Activated CD4-positive, alpha-beta T cell treated with anti-CD3 and anti-CD28 coated beads, Interleukin-2, amount 10 ng/mL, durations not matched to agents 7 days and 5 days (primary cell): Measurements from ENCODE around the gene SFTA2. TPM values are rescaled to one million over a fixed set of nuclear protein-coding genes. Genes with fewer than 3 reads are reported as not detected.
"Not testable (repeated sequence)": the region's sequence is repeated elsewhere in the genome, so short reads cannot be mapped to it uniquely, and the experiment has no call there.

ENCODE experiments used
- CTCF ChIA-PET: fragments of 350-600 bp; sonication (Branson Sonifier 250); formaldehyde crosslinking; loops from one replicate; lab custom pipeline; 2021; ENCODE audit warnings: antibody characterized with exemption; lab: Charles Lee
- POLR2A ChIA-PET: fragments of 350-600 bp; sonication (Branson Sonifier 250); formaldehyde crosslinking; loops from one replicate; lab custom pipeline; 2021; ENCODE audit warnings: antibody characterized with exemption; lab: Charles Lee
- DNase-seq: peaks from one replicate; pipeline ENCODE4 v3.0.0-alpha.2; 2020
- H3K27ac Mint-ChIP-seq: one replicate; pipeline ENCODE4 v1.8.0; 2021; ENCODE audit warnings: mild to moderate bottlenecking, moderate library complexity, mixed read lengths
- H3K27me3 Mint-ChIP-seq: one replicate; pipeline ENCODE4 v1.8.0; 2021; ENCODE audit warnings: mixed read lengths
- H3K36me3 Mint-ChIP-seq: one replicate; pipeline ENCODE4 v1.8.0; 2021; ENCODE audit warnings: low read depth, mixed read lengths
- H3K4me1 Mint-ChIP-seq: one replicate; pipeline ENCODE4 v1.8.0; 2021; ENCODE audit warnings: mixed read lengths
- H3K4me3 Mint-ChIP-seq: one replicate; pipeline ENCODE4 v1.8.0; 2021; ENCODE audit warnings: mild to moderate bottlenecking, moderate library complexity, mixed read lengths
- H3K9me3 Mint-ChIP-seq: one replicate; pipeline ENCODE4 v1.8.0; 2021; ENCODE audit warnings: mixed read lengths
- total RNA-seq, 2 experiments: library from RNA; stranded (reverse); gene quantifications; one replicate each; pipeline ENCODE4 v1.2.3, GENCODE V29; 2021

Gene SFTA2
- total RNA-seq, 2 experiments from 2014 or later, result not detected

GRCh38 chr6:30917487-30917886 lies 14.5 kb downstream of the SFTA2 start:
- no peak for DNase-seq
- CTCF ChIA-PET, result interaction anchor here (1.0 to 2.9 kb wide), 2 partner anchors 162 to 170 kb away, joined by 3 to 12 read pairs; no protein-coding TSS in a partner anchor
- Mint-ChIP-seq H3K4me1 (peaks cover 32% of the 10 kb centered on the region), H3K36me3 (peaks cover 33% of the 10 kb centered on the region), H3K27ac (no peak overlapping the region), H3K9me3 (no peaks in the 10 kb centered on the region), H3K4me3 (no peak overlapping the region), H3K27me3 (no peaks in the 10 kb centered on the region)
- POLR2A ChIA-PET, result no interaction called here

- Mint-ChIP-seq H3K4me3 (no peak overlapping the region), H3K36me3 (peaks cover 31% of the 10 kb centered on the region), H3K27me3 (no peaks in the 10 kb centered on the region), H3K27ac (no peak overlapping the region), H3K4me1 (peaks cover 34% of the 10 kb centered on the region), H3K9me3 (no peaks in the 10 kb centered on the region)
- DNase-seq, result no peak
- POLR2A ChIA-PET, result no interaction called here
- CTCF ChIA-PET, result interaction anchor here (1.0 to 2.9 kb wide), 3 partner anchors 126 to 170 kb away, joined by 3 to 12 read pairs (median 5); no protein-coding TSS in a partner anchor
Observed at GRCh38 chr6:30917041-30917440, 14.9 kb downstream of the SFTA2 start.

- peak overlapping the region; percentile 47 for H3K27ac Mint-ChIP-seq
- CTCF ChIA-PET, result interaction anchor here (0.7 to 2.8 kb wide), 19 partner anchors 8 to 242 kb away, joined by 3 to 19 read pairs (median 4); partner anchors contain the start of genes CCHCR1 and IER3
- H3K4me3 Mint-ChIP-seq, result peak overlapping the region; percentile 83
- H3K4me1 Mint-ChIP-seq, result peaks cover 34% of the 10 kb centered on the region
- peak; percentile 42 for DNase-seq
- H3K9me3 Mint-ChIP-seq, result no peaks in the 10 kb centered on the region
- POLR2A ChIA-PET, result no interaction called here
- H3K36me3 Mint-ChIP-seq, result peaks cover 35% of the 10 kb centered on the region
- H3K27me3 Mint-ChIP-seq, result no peaks in the 10 kb centered on the region
Observed at GRCh38 chr6:30915591-30915946, 16.4 kb downstream of the SFTA2 start.

GRCh38 chr6:30914854-30915590 lies 16.9 kb downstream of the SFTA2 start:
- Mint-ChIP-seq H3K9me3 (no peaks in the 10 kb centered on the region), H3K27ac (peak overlapping the region; percentile 90), H3K36me3 (peaks cover 34% of the 10 kb centered on the region), H3K27me3 (no peaks in the 10 kb centered on the region), H3K4me1 (peaks cover 34% of the 10 kb centered on the region), H3K4me3 (peak overlapping the region; percentile 83)
- ChIA-PET CTCF (interaction anchor here (0.7 to 2.8 kb wide), 18 partner anchors 8 to 243 kb away, joined by 3 to 19 read pairs (median 4); partner anchors contain the start of gene CCHCR1), POLR2A (no interaction called here)
- DNase-seq, result no peak

GRCh38 chr6:30914076-30914853 lies 17.7 kb downstream of the SFTA2 start, which contains the start of gene VARS2:
VARS2 (plus strand) TSS chr6:30914238; CDS start chr6:30914837, 599 bp downstream.
- Mint-ChIP-seq H3K27ac (peak within 1 kb of the TSS; percentile 90), H3K4me1 (peaks cover 35% of the 10 kb centered on the region), H3K9me3 (no peaks in the 10 kb centered on the region), H3K27me3 (no peaks in the 10 kb centered on the region), H3K36me3 (peaks cover 31% of the 10 kb centered on the region), H3K4me3 (peak within 1 kb of the TSS; percentile 83)
- ChIA-PET POLR2A (no interaction called here), CTCF (interaction anchor here (0.7 to 2.8 kb wide), 15 partner anchors 9 to 386 kb away, joined by 3 to 19 read pairs (median 4); no protein-coding TSS in a partner anchor)
- DNase-seq, result peak; percentile 83

GRCh38 chr6:30913721-30914075 lies 18.3 kb downstream of the SFTA2 start:
- peaks cover 41% of the 10 kb centered on the region for H3K4me1 Mint-ChIP-seq
- peak overlapping the region; percentile 67 for H3K27ac Mint-ChIP-seq
- CTCF ChIA-PET, result interaction anchor here (0.7 to 2.8 kb wide), 14 partner anchors 9 to 1310 kb away, joined by 3 to 19 read pairs (median 4); partner anchors contain the start of gene NOTCH4
- H3K9me3 Mint-ChIP-seq, result no peaks in the 10 kb centered on the region
- POLR2A ChIA-PET, result no interaction called here
- peaks cover 31% of the 10 kb centered on the region for H3K36me3 Mint-ChIP-seq
- no peak for DNase-seq
- no peaks in the 10 kb centered on the region for H3K27me3 Mint-ChIP-seq
- H3K4me3 Mint-ChIP-seq, result peak overlapping the region; percentile 83

- ChIA-PET CTCF (interaction anchor here (0.6 to 2.8 kb wide), 13 partner anchors 13 to 1311 kb away, joined by 3 to 19 read pairs (median 4); partner anchors contain the start of gene NOTCH4), POLR2A (no interaction called here)
- no peak for DNase-seq
- H3K27ac Mint-ChIP-seq, result peak overlapping the region; percentile 10
- peaks cover 49% of the 10 kb centered on the region for H3K4me1 Mint-ChIP-seq
- peaks cover 31% of the 10 kb centered on the region for H3K36me3 Mint-ChIP-seq
- no peaks in the 10 kb centered on the region for H3K27me3 Mint-ChIP-seq
- peak overlapping the region; percentile 83 for H3K4me3 Mint-ChIP-seq
- no peaks in the 10 kb centered on the region for H3K9me3 Mint-ChIP-seq
Observed at GRCh38 chr6:30912746-30913520, 19.0 kb downstream of the SFTA2 start.

- Mint-ChIP-seq H3K36me3 (peaks cover 20% of the 10 kb centered on the region), H3K4me1 (peaks cover 45% of the 10 kb centered on the region)
- CTCF ChIA-PET, result interaction anchor here (0.9 to 1.2 kb wide), 3 partner anchors 8 to 165 kb away, joined by 3 to 4 read pairs (median 3); no protein-coding TSS in a partner anchor
Observed at GRCh38 chr6:30910473-30910872, 21.5 kb downstream of the SFTA2 start.

GRCh38 chr6:30908700-30909099 lies 23.3 kb downstream of the SFTA2 start:
- Mint-ChIP-seq H3K27me3 (no peaks in the 10 kb centered on the region), H3K4me3 (peak overlapping the region; percentile 98), H3K9me3 (no peaks in the 10 kb centered on the region), H3K36me3 (peaks cover 20% of the 10 kb centered on the region), H3K4me1 (peaks cover 31% of the 10 kb centered on the region), H3K27ac (no peak overlapping the region)
- POLR2A ChIA-PET, result no interaction called here
- CTCF ChIA-PET, result interaction anchor here (1.3 to 2.0 kb wide), 3 partner anchors 79 to 178 kb away, joined by 5 to 6 read pairs (median 5); no protein-coding TSS in a partner anchor
- no peak for DNase-seq

More at GRCh38 chr6:30910473-30910872, 21.5 kb downstream of the SFTA2 start:
- POLR2A ChIA-PET, DNase-seq, H3K27ac Mint-ChIP-seq, H3K9me3 Mint-ChIP-seq, H3K27me3 Mint-ChIP-seq, H3K4me3 Mint-ChIP-seq: not testable (repeated sequence)

- Mint-ChIP-seq H3K36me3 (peaks cover 16% of the 10 kb centered on the region), H3K4me3 (peak within 1 kb of the TSS; percentile 98), H3K4me1 (peaks cover 25% of the 10 kb centered on the region), H3K27me3 (no peaks in the 10 kb centered on the region), H3K27ac (peak within 1 kb of the TSS; percentile 82), H3K9me3 (no peaks in the 10 kb centered on the region)
- ChIA-PET CTCF (interaction anchor here (0.6 to 2.0 kb wide), 6 partner anchors 86 to 179 kb away, joined by 3 to 7 read pairs (median 4); no protein-coding TSS in a partner anchor), POLR2A (no interaction called here)
- peak; percentile 97 for DNase-seq
Observed at GRCh38 chr6:30907758-30908591, 24.0 kb downstream of the SFTA2 start, which contains the start of gene GTF2H4. GTF2H4 (plus strand) TSS chr6:30908207.

- POLR2A ChIA-PET, DNase-seq, H3K27ac Mint-ChIP-seq, H3K9me3 Mint-ChIP-seq, H3K27me3 Mint-ChIP-seq: not testable (repeated sequence)
- H3K36me3 Mint-ChIP-seq, result peaks cover 12% of the 10 kb centered on the region
- CTCF ChIA-PET, result interaction anchor here (0.6 to 1.6 kb wide), 5 partner anchors 85 to 180 kb away, joined by 3 to 7 read pairs (median 3); no protein-coding TSS in a partner anchor
- H3K4me3 Mint-ChIP-seq, result peak overlapping the region; percentile 98
- H3K4me1 Mint-ChIP-seq, result peaks cover 31% of the 10 kb centered on the region
Observed at GRCh38 chr6:30907290-30907757, 24.6 kb downstream of the SFTA2 start.
